Dermis blood vessel endothelial cell (primary cell): ENCODE measurements around the gene DNAJC16. TPM values are rescaled to one million over a fixed set of nuclear protein-coding genes. Genes with fewer than 3 reads are reported as not detected.

Experiments
- DNase-seq: peaks from one replicate; pipeline ENCODE4 v3.0.0; 2010
- total RNA-seq: library from RNA; depleted of rRNA; stranded (reverse); fragments of >200 nt; gene quantifications from 2 replicates; pipeline ENCODE4 v1.2.3, GENCODE V29; 2014

DNAJC16 gene
- total RNA-seq, 1 donor from 2014 or later = 15.1 TPM

DNA sequence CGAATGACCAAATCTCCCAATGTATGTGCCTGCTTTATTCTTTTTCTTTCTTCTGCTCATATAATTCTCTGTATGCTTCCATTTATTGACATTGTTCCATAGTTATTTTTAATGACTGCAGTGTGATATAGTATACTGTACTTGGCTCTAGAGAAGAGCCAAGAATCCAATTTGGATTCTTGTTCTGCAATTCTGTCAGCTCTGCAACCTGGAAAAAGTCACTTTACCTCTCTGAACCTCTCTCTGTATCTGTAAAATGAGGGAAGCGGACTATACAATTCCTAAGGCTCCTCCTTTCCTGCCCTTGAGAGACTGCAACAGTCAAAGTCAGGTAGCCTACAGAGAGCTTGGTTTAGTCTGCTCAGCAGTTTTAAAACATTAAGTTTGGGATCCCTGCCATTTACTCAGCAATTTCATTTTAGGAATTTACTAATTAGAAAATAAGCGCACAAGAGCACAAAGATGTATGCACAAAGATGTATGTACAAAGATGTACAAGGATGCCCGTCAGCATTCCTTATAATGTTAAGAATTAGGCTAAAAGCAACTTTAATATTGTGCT, 14.7 kb downstream of the DNAJC16 start:
- no peak for DNase-seq

DNA sequence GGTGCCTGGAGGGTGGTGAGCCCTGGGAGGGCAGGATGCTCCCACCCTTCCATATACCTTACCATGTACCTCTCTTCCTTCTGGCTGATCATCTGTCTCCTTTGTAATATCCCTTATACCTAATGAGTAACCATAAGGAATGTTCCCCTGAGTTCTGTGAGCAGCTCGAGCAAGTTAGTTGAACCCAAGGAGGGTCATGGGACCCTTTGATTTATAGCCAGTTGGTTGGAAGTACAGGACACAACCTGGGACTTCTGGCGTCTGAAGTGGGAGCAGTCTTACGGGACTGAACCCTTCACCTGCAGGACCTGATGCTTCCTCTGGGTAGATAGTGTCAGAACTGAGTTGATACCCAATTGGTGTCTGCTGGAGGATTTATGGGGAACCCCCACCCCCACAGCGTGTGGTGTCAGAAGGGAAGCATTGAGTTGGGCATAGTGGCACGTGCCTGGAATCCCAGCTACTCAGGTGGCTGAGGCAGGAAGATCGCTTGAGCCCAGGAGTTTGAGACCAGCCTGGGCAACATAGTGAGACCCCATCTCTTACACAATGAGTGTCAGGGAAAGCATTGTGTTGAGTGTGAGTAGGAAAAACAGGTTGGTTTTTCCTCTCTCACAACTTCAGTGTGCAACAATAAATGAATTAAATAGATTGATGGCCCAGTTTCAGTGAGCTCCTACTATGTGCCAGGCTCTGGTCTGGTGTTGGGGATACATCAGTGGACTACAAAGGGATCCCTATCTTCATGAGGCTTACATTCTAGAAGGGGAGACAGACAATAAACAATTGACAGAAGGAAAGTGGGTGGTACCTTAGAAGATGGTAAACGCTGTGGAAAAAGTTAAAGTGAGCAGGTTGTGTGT, 16.0 kb downstream of the DNAJC16 start:
- no peak for DNase-seq

DNA sequence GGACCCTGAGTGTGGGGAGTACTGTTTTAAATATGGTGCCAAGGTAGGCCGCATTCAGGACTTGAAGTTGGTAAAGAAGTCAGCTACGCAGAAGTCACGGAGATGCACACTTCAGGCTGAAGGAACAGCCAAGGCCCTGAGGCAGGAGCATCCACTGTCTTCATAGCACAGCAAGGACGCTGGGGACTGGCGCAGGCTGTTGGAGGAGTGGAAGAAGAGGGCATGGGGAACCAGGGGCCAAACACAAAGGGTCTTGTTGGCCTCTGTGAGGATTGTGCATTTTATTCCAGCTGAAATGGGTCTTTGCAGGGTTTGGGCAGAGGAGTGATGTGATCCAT, 16.6 kb downstream of the DNAJC16 start:
- no peak for DNase-seq

DNA sequence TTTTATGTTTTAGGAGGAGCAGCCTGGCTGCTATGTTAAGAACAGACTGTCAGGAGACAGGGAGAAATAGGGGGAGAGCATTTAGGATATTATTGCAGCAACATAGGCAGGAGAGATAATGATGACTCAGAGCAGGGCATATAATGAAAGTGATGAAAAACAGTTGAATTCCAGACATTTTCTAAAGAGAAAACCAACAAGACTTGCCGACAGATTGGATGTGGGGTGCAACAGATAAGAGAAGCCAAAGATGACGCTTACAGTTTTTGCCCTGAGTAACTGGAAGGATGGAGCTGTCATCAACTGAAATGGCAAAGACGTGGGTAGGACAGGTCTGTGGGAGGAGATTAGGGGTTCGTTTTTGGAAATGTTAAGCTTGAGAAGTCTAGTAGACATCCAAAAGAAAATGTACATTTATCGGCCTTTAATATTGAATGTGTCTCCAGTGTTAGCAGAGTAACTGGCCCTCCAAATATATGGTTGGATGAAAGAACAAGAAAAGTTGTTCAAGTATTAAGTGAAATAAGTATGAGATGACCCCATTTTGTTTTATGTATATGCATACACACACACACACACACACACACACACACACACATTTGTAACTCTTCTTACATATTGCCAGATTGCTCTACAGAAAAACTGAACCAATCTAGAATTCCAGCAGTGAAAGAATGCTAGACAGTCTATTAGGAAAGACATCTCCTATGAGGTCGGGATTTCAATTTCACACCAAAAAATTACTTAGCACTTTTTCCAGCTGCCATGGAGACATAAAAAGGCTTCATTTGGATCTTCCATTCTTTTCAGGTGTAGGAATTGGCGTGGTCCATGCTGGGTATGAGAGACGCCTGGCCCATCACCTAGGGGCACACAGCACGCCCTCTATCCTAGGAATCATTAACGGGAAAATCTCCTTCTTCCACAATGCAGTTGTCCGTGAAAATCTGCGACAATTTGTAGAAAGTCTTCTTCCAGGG, 17.2 kb downstream of the DNAJC16 start:
- DNase-seq = no peak

DNA sequence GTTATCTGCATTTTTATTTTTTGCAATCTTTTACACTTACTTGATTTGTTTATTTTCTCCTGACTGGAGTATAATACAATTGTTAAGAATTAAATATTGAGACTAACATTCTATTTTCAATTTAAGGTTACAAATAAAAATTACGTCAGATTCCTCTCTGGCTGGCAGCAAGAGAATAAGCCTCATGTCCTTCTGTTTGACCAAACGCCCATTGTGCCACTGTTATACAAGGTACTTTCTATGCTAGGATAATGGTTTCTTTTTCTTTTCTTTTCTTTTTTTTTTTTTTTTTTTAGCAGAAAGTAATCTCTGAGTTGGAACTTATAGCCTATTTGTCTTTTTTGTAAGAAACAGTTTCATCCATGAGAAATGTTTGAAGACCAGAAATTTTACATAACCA, 20.0 kb downstream of the DNAJC16 start:
- DNase-seq = no peak

DNA sequence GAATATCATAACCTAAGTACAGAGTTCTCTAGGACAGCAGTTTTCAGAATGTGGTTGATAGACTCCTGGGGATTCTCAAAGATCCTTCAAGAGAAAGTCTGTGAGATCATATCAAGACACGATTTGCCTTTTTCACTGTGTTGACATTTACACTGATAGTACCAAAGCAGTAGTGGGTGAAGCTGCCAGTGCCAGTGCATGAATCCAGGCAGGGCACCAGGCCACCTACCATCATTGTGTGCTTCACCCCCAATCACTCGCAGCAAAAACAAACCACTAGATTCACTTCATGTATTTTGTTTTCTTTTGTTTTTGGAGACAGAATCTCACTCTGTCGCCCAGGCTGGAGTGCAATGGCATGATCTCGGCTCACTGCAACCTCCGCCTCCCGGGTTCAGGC, 23.9 kb downstream of the DNAJC16 start:
- no peak for DNase-seq

DNA sequence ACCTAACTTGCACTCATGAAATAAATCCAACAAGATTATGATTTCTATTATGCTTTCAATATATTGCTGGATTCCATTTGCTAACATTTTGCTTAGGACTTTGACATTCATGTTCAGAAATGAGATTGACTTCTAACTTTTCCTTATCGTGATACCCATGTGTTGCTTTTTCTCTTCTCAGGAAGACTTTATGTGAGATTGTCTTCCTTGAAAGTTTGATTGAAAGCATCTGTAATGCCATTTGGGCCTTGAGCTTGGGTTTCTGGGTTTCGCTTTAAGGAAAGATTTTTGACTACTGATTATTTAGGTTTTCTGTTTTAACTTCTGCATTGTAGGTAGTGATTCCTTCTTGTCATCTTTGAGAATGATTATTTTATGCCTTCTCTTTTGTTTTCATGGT, 30.4 kb downstream of the DNAJC16 start:
- no peak for DNase-seq

DNA sequence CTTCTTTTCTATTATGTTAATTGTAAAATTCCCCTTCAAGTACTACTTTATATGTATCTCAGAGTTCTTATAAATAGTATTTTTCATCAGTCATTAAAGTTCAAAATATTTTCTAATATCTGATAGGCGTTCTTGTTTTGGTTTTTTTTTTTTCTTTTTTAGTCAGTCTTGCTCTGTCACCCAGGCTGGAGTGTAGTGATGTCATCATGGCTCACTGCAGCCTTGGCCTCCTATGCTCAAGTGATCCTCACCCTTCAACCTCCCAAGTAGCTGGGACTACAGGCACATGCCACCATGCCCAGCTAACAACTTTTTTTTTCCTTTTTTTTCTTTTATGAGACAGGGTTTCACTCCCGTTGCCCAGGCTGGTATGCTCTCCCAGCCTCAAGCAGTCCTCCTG, 30.9 kb downstream of the DNAJC16 start:
- no peak for DNase-seq

DNA sequence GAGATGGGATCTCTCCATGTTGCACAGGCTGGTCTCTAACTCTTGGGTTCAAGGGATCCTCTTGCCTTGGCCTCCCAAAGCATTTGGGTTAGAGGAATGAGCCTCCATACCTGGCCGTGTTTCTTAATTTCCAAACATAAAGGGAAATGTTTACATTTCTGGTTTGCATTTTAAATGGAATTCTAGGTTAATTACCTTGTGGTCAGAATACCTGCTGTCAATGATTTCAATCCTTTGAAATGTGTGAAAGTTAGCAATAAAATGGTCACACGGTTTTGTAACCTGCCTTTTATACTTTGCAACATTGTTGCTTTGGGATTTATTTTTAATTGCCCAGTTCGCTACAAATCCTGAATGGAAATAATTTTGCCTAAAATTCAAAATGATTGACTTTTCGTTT, 31.9 kb downstream of the DNAJC16 start:
- DNase-seq = no peak

DNA sequence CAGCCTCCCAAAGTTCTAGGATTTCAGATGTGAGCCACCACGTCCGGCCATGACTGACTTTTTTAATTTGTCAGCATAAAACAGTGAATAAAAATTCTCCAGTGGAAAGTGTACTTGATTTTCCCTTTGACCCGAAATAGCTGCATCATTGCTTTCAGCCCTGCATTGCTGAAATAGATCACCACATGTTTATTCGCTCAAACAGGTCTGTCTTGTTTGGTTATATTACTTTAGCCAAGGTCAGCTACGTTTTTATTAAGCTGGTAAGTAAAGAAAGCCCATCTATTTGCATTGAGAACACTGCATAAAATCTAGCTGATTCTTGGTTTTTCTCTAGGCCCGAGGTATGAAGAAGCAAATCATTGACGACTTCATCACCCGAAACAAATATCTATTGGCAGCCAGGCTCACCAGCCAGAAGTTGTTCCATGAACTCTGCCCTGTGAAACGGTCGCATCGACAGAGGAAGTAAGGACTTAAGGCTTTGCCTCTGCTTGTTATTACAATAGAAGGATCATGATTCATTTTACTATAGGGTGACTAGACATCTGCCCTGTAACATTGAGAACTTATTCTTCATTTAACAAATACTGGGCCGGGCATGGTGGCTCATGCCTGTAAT, 32.7 kb downstream of the DNAJC16 start:
- peak; percentile 15 for DNase-seq

DNA sequence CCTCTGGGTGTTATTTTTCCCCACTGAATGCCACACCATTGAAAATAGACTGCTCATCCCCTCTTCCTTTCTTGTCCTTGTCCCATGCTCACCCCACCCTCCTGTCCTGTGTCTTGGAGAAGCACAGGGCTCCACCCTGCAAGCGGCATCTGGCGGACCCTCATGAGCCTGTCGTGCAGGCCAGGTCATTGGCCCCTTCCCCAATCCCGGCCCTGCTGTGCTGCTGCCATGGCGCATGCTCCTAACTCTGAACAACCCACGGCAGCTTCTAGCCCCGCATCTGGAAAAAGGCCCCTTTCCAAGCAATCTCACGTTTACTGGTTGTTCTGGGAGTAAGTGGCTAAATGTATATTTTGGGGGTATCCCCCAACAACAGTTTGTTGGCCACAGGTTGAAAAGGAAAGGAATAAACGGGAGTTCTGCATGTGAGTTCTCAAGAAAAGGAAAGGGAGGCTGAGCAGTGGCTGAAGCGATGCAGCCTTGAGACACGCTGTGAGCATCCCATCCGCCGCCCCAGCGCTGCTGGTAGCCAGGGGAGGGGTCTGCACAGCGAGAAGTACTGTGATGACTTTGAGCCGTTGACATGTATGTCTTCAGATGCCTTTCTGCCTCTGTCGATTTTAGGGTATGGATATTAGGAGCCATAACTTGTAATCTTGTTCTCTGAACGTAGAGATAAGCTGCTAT, 41.9 kb downstream of the DNAJC16 start:
- DNase-seq = no peak

DNA sequence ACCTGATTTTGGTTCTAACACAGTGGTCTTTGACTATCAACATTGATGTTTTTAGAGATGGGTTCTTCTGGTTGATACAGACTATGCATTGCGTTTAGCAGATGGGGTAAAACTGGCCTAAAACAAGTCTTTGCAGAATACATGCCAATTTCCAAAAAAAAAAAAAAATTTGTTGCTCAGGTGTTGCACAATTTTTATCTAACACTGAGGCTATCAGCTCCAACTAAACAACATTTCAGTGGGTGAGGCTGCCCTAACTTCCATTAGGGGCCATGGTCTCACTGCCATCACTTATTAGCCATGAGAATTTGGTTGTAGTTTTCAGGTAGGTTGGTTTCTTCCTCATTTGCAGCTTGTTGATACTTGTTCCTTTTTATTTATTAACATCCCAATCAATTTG, 44.2 kb downstream of the DNAJC16 start:
- no peak for DNase-seq

DNA sequence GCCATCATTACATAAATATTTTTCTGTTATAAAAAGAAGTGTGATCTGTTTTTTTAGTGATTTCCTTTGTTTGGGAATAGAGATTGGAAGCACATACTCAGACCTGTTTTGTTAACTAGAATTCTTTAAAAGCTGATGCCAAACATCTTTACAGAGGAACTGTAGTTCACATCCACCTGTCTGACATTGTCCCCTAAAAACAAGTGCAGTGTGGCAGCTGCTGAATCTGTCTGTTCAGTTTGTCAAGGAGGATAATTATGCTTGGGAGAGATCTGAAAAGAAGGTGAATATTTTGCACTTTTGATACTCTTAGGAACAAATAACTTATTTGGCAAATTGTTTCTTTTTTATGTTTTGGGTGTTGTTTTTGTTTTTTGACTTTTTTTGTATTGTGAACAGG, 44.6 kb downstream of the DNAJC16 start:
- DNase-seq = no peak

DNA sequence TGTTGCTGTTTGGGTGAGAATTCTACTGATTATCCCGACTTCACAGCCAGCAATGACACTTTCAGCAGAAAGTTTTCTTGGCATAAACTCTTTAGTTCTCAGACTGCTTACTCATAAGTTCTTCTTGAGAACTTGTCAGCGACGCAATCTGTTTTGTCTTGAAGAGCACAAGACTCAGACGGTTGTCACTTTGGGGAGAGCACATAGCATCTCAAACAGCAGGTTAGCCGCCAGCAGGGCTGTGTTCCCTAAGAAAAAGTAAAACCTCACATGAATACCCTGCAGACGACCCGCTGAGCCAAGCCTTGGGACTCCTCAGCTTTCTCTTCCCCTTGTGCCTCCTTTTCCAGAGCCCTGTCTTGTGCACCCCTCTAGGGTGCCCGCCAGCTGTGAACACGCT, 46.8 kb downstream of the DNAJC16 start:
- no peak for DNase-seq

DNA sequence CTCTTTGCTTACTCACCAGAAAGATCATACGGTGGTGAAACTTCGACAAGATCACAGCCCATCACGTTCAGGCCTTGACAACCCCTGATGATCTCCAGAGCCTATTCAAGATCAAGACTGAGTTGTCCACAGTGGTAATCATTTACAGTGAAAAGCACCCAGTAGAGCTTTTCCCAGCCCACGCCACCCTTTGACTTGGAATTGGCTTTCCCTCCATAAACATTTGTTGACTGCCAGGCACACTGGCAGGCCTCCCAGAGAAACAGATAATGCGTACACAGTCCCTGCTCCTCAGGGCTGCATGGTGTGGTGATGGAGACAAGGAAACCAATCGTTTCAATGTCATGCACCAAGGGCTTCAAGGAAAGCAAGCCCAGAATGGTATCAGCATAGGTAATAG, 48.1 kb downstream of the DNAJC16 start:
- no peak for DNase-seq

DNA sequence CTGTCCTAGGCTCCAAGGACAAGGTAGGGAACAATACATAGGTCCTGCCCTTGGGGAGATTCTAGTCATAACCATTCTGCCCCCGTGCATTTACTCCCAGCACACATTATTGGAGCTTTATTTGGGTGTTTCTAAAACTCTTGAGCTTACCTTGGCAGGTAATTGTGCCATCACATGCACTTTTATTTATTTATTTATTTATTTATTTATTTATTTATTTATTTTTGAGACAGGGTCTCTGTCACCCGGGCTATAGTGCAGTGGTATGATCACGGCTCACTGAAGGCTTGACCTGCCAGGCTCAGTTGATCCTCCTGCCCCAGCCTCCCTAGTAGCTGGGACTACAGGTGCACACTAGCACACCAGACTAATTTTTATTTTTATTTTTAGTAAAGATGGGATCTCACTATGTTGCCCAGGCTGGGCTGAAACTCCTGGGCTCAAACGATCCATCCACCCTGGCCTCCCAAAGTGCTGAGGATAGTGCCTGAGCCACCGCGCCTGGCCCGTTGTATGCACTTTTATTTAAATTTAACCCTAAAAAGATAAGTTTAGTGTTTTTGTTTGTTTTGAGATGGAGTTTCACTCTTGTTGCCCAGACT, 49.0 kb downstream of the DNAJC16 start:
- no peak for DNase-seq

DNA sequence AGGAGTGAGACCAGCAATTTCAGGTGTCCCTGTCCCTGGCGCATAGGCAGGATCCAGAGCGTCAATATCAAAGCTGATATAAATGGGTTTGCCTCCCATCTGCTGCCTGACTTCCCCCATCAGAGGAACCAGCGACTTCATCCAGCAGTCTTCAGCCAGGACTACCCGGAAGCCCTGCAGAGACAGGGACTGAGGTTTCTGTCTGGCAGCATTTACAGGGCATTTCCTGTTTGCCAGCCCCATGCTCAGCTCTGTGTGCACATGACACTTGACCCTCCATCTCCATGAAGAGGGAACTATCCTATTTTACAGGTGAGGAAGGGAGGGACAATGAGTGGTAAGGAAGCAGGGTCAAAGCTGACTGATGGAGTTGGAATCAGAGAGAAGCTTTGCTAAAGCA, 51.0 kb downstream of the DNAJC16 start:
- DNase-seq = peak; percentile 43

DNA sequence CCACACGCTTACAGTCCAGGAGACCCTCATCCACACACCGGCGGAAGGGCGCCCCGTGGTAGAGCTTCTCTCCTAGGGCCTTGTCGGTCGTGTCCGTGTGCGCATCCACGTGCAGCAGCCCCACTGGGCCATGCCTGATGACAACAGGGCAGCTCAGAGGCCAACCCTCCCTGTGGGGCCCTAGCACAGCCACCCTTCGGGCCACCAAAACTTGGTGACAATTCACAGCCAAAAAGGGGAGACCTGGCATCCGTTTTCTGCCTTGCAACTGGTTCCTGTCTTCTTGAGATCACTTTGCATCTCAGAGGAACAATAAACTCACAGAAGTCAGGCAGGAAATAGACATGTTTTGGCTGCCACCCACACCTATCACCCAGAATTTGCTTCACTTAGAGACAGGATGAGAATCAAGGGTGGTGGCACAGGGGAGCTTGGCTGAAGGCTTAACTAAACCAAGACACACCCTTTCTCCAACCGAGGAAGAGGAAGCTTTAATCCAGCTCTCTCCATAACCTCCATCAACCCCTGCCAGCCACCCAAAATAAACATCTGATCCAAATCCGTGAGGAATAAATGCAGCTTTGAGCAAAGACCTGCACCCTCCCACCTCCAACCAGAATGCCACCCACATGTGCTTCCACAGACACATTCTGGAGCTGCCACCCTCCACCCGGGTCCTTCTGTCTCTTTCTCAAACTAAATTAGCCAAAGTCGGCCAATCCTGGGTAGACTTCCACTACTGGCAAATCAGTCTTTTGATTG, 52.5 kb downstream of the DNAJC16 start:
- DNase-seq = no peak

DNA sequence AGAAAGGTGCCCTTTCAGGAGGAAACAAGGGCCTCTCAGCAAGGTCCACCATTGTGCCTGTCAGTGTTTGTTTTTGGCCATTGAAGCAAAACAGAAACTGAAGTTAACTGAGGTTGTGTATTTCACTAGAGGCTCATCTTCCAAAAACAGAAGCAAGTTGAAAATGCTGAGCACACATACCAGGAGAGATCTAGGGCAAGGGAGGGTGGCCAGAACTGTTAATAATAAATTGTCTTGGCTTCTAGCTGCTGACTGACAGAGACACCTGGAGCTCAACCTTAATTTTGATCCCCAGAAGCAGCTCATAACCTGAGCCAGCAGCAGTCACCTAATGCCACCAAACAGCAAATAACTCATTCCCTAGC, 53.0 kb downstream of the DNAJC16 start:
- DNase-seq = no peak

DNA sequence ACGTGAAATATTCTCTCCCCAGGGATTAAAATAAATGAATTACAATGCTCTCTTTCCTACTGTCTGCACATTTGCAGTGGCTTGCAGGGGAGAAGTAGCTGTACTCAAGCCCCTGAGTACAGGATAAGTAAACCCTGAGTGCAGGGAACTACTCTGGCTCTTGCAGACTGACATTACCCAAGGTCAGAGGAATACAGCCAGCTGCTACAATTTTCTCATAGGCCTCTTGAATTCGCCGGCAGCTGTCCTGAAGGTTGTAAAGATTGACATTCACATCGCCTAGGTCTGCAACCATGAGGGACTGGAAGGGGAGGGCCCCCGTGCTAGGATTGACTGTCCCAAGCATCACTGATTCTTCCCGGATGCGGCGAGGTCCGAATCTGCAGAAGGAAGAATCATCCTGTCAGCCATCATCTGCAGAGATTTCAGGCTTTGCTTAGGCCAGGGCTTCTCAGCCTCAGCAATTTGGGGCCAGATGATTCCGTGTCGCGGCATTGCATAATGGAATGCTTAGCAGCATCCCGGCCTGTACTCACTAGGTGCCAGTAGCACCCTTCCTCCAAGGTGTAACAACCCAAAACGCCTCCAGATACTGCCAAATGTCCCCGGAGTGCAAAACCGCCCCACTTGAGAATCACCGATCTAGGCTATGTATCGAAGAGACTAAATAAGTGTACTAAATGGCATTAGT, 56.5 kb downstream of the DNAJC16 start:
- DNase-seq = no peak
